Naive B cell (primary cell): Measurements from ENCODE around the gene BNC2. TPM values are rescaled to one million over a fixed set of nuclear protein-coding genes. Genes with fewer than 3 reads are reported as not detected.
A peak's percentile ranks its signal among the peaks of the same experiment; 100 is the strongest.
"Not testable (repeated sequence)": the region's sequence is repeated elsewhere in the genome, so short reads cannot be mapped to it uniquely, and the experiment has no call there.

ENCODE experiments used
- ATAC-seq, 2 donors: fragments of 150-1000 bp; cut with Tn5 transposase; 2 replicates each; pipeline ENCODE4 v1.10.0; 2021; ENCODE audit warnings: low read depth in 2 of 2, mild to moderate bottlenecking in 2 of 2, moderate library complexity in 2 of 2
- DNase-seq: peaks from one replicate; pipeline ENCODE4 v3.0.0; 2022
- H3K27ac Mint-ChIP-seq, 6 donors: one replicate each; pipeline ENCODE4 v1.8.0; 2020 to 2022; ENCODE audit warnings: mild to moderate bottlenecking in 6 of 6, mixed read lengths in 6 of 6, moderate library complexity in 5 of 6, inconsistent platforms in 2 of 6
- H3K27me3 Mint-ChIP-seq, 3 donors: one replicate each; pipeline ENCODE4 v1.8.0; 2021 to 2022; ENCODE audit warnings: mixed read lengths in 3 of 3, mild to moderate bottlenecking in 1 of 3
- H3K36me3 Mint-ChIP-seq, 2 donors: one replicate each; pipeline ENCODE4 v1.8.0; 2020 to 2022; ENCODE audit warnings: mixed read lengths in 2 of 2, inconsistent platforms in 1 of 2, mild to moderate bottlenecking in 1 of 2
- H3K4me1 Mint-ChIP-seq, 3 donors: one replicate each; pipeline ENCODE4 v1.8.0; 2020 to 2022; ENCODE audit warnings: mixed read lengths in 3 of 3, inconsistent platforms in 1 of 3, mild to moderate bottlenecking in 1 of 3, moderate library complexity in 1 of 3
- H3K4me3 Mint-ChIP-seq, 8 donors: one replicate each; pipeline ENCODE4 v1.8.0; 2020 to 2022; ENCODE audit warnings: mild to moderate bottlenecking in 8 of 8, mixed read lengths in 8 of 8, moderate library complexity in 8 of 8, inconsistent platforms in 2 of 8
- H3K9me3 Mint-ChIP-seq, 7 donors: one replicate each; pipeline ENCODE4 v1.8.0; 2020 to 2022; ENCODE audit warnings: mixed read lengths in 7 of 7, mild to moderate bottlenecking in 5 of 7, inconsistent platforms in 2 of 7, moderate library complexity in 1 of 7
- polyA plus RNA-seq, 6 donors: library from polyadenylated mRNA; unstranded; fragments of 300-500 nt; fragmentation: Illumina TruSeq; gene quantifications; one replicate each; pipeline ENCODE4 v1.2.3, GENCODE V29; 2021; ENCODE audit warnings: low read depth in 6 of 6

BNC2 gene
- polyA plus RNA-seq, 6 donors from 2014 or later, result not detected

- Mint-ChIP-seq H3K9me3 (peaks cover 0 to 9% (median 2%) of the 10 kb centered on the region in 7 donors), H3K4me3 (no peak overlapping the region), H3K27me3 (no peaks in the 10 kb centered on the region), H3K27ac (no peak overlapping the region), H3K4me1 (no peaks in the 10 kb centered on the region), H3K36me3 (no peaks in the 10 kb centered on the region)
- ATAC-seq (no peak), DNase-seq (no peak)
These were observed 382.6 kb downstream of the BNC2 start for GRCh38 chr9:16487915-16488314.

GRCh38 chr9:16485575-16486321, 384.7 kb downstream of the BNC2 start:
- Mint-ChIP-seq H3K27me3 (no peaks in the 10 kb centered on the region), H3K9me3 (peaks cover 0 to 6% (median 2%) of the 10 kb centered on the region in 7 donors), H3K27ac (no peak overlapping the region), H3K36me3 (no peaks in the 10 kb centered on the region), H3K4me1 (no peaks in the 10 kb centered on the region), H3K4me3 (no peak overlapping the region)
- no peak for ATAC-seq
- no peak for DNase-seq

GRCh38 chr9:16485160-16485559, 385.3 kb downstream of the BNC2 start:
- no peaks in the 10 kb centered on the region for H3K4me1 Mint-ChIP-seq
- no peak for ATAC-seq
- no peak for DNase-seq
- no peak overlapping the region for H3K4me3 Mint-ChIP-seq
- H3K9me3 Mint-ChIP-seq, result peaks cover 0 to 4% (median 2%) of the 10 kb centered on the region in 7 donors
- H3K36me3 Mint-ChIP-seq, result no peaks in the 10 kb centered on the region
- no peaks in the 10 kb centered on the region for H3K27me3 Mint-ChIP-seq
- no peak overlapping the region for H3K27ac Mint-ChIP-seq

GRCh38 chr9:16484744-16485143, 385.7 kb downstream of the BNC2 start:
- H3K9me3 Mint-ChIP-seq, result peaks cover 0 to 2% (median 0%) of the 10 kb centered on the region in 7 donors
- no peak overlapping the region for H3K27ac Mint-ChIP-seq
- no peak overlapping the region for H3K4me3 Mint-ChIP-seq
- no peak for DNase-seq
- no peak for ATAC-seq
- H3K36me3 Mint-ChIP-seq, result no peaks in the 10 kb centered on the region
- no peaks in the 10 kb centered on the region for H3K4me1 Mint-ChIP-seq
- no peaks in the 10 kb centered on the region for H3K27me3 Mint-ChIP-seq

GRCh38 chr9:16484180-16484579, 386.3 kb downstream of the BNC2 start:
- Mint-ChIP-seq H3K4me3 (no peak overlapping the region), H3K27ac (no peak overlapping the region), H3K36me3 (no peaks in the 10 kb centered on the region), H3K4me1 (no peaks in the 10 kb centered on the region), H3K27me3 (no peaks in the 10 kb centered on the region), H3K9me3 (peaks cover 0 to 2% (median 0%) of the 10 kb centered on the region in 7 donors)
- DNase-seq, result no peak
- no peak for ATAC-seq

- Mint-ChIP-seq H3K27ac (no peak overlapping the region), H3K4me1 (no peaks in the 10 kb centered on the region), H3K27me3 (no peaks in the 10 kb centered on the region), H3K9me3 (peaks cover 0 to 2% (median 0%) of the 10 kb centered on the region in 7 donors), H3K36me3 (no peaks in the 10 kb centered on the region), H3K4me3 (no peak overlapping the region)
- no peak for DNase-seq
- ATAC-seq, result no peak
These were observed 387.7 kb downstream of the BNC2 start for GRCh38 chr9:16482764-16483163.

GRCh38 chr9:16480584-16480983, 389.9 kb downstream of the BNC2 start:
- not testable (repeated sequence) for H3K4me3 Mint-ChIP-seq, H3K36me3 Mint-ChIP-seq, DNase-seq, ATAC-seq, H3K9me3 Mint-ChIP-seq, H3K4me1 Mint-ChIP-seq, H3K27ac Mint-ChIP-seq, H3K27me3 Mint-ChIP-seq

- ATAC-seq (no peak), DNase-seq (no peak)
- Mint-ChIP-seq H3K36me3 (no peaks in the 10 kb centered on the region), H3K27ac (peak overlapping the region in 1 of 6 donors; percentile 39), H3K4me1 (no peaks in the 10 kb centered on the region), H3K27me3 (no peaks in the 10 kb centered on the region), H3K9me3 (peaks cover 0 to 9% (median 7%) of the 10 kb centered on the region in 7 donors), H3K4me3 (no peak overlapping the region)
These were observed 394.5 kb downstream of the BNC2 start for GRCh38 chr9:16475996-16476395.

GRCh38 chr9:16475257-16475656, 395.2 kb downstream of the BNC2 start:
- Mint-ChIP-seq H3K4me3 (no peak overlapping the region), H3K27me3 (no peaks in the 10 kb centered on the region), H3K27ac (no peak overlapping the region), H3K4me1 (no peaks in the 10 kb centered on the region), H3K9me3 (peaks cover 0 to 12% (median 7%) of the 10 kb centered on the region in 7 donors), H3K36me3 (no peaks in the 10 kb centered on the region)
- DNase-seq (no peak), ATAC-seq (no peak)

GRCh38 chr9:16469184-16469583, 401.3 kb downstream of the BNC2 start:
- no peaks in the 10 kb centered on the region for H3K27me3 Mint-ChIP-seq
- DNase-seq (no peak), ATAC-seq (no peak)
- no peak overlapping the region for H3K27ac Mint-ChIP-seq
- H3K9me3 Mint-ChIP-seq, result peaks cover 3 to 18% (median 5%) of the 10 kb centered on the region in 7 donors
- H3K4me1 Mint-ChIP-seq, result no peaks in the 10 kb centered on the region
- H3K36me3 Mint-ChIP-seq, result no peaks in the 10 kb centered on the region
- H3K4me3 Mint-ChIP-seq, result no peak overlapping the region

GRCh38 chr9:16461851-16462250, 408.6 kb downstream of the BNC2 start:
- Mint-ChIP-seq H3K36me3 (no peaks in the 10 kb centered on the region), H3K27me3 (no peaks in the 10 kb centered on the region), H3K9me3 (peaks cover 0 to 4% (median 3%) of the 10 kb centered on the region in 7 donors), H3K4me3 (no peak overlapping the region), H3K27ac (no peak overlapping the region), H3K4me1 (no peaks in the 10 kb centered on the region)
- ATAC-seq, result no peak
- no peak for DNase-seq

GRCh38 chr9:16461137-16461840, 409.2 kb downstream of the BNC2 start:
- no peak for ATAC-seq

GRCh38 chr9:16460696-16461095, 409.8 kb downstream of the BNC2 start:
- H3K36me3 Mint-ChIP-seq, result no peaks in the 10 kb centered on the region
- ATAC-seq (no peak), DNase-seq (no peak)
- H3K27me3 Mint-ChIP-seq, result no peaks in the 10 kb centered on the region
- no peak overlapping the region for H3K27ac Mint-ChIP-seq
- no peak overlapping the region for H3K4me3 Mint-ChIP-seq
- H3K4me1 Mint-ChIP-seq, result no peaks in the 10 kb centered on the region
- H3K9me3 Mint-ChIP-seq, result peaks cover 0 to 4% (median 2%) of the 10 kb centered on the region in 7 donors

More at GRCh38 chr9:16461137-16461840, 409.2 kb downstream of the BNC2 start:
- H3K4me3 Mint-ChIP-seq, result no peak overlapping the region
- H3K27ac Mint-ChIP-seq, result no peak overlapping the region
- no peaks in the 10 kb centered on the region for H3K27me3 Mint-ChIP-seq
- no peaks in the 10 kb centered on the region for H3K4me1 Mint-ChIP-seq
- no peaks in the 10 kb centered on the region for H3K36me3 Mint-ChIP-seq
- DNase-seq, result no peak
- H3K9me3 Mint-ChIP-seq, result peaks cover 0 to 4% (median 3%) of the 10 kb centered on the region in 7 donors
